OCI-LY7 (cell line): ENCODE data around the gene NAV2. TPM values are rescaled to one million over a fixed set of nuclear protein-coding genes. Genes with fewer than 3 reads are reported as not detected.

Source experiments
- BruUV-seq: library from RNA; stranded (reverse); fragments of 400-500 nt; replicated peaks from 2 replicates; lab custom pipeline; 2021; lab: Mats Ljungman, UMichigan
- CTCF ChIA-PET: fragments of 300-600 bp; sonication (Branson Sonifier 250); formaldehyde crosslinking; loops from one replicate; lab custom pipeline; 2022; ENCODE audit warnings: antibody characterized with exemption; ENCODE audit not compliant: unreplicated experiment; lab: Charles Lee
- POLR2A ChIA-PET: fragments of 300-600 bp; sonication (Branson Sonifier 250); formaldehyde crosslinking; loops from one replicate; lab custom pipeline; 2022; ENCODE audit warnings: antibody characterized with exemption; lab: Charles Lee
- DNase-seq: peaks from one replicate; pipeline ENCODE4 v3.0.0-alpha.2; 2015; ENCODE audit warnings: low spot score
- H2AFZ ChIP-seq: fragments of 200-600 bp; sonication (generic), shearing (Covaris generic); 2 replicates; pipeline ENCODE4 v1.6.1; 2014; ENCODE audit warnings: mild to moderate bottlenecking, antibody characterized with exemption, low read length, moderate library complexity
- H3K27ac ChIP-seq: fragments of 200-600 bp; sonication (generic); 2 replicates; pipeline ENCODE4 v1.5.1; 2014; ENCODE audit warnings: mixed run types, low read depth, mild to moderate bottlenecking, moderate library complexity, low read length, inconsistent platforms; ENCODE audit not compliant: poor library complexity, severe bottlenecking
- H3K36me3 ChIP-seq: fragments of 200-600 bp; sonication (generic); 2 replicates; pipeline ENCODE4 v1.6.1; 2014; ENCODE audit warnings: mild to moderate bottlenecking, antibody characterized with exemption, low read length, moderate library complexity, mixed read lengths; ENCODE audit not compliant: insufficient read depth
- H3K4me1 ChIP-seq: fragments of 200-600 bp; sonication (generic); 2 replicates; pipeline ENCODE4 v1.5.1; 2014; ENCODE audit warnings: mild to moderate bottlenecking, low read length; ENCODE audit not compliant: insufficient read depth, poor library complexity, severe bottlenecking
- H3K4me2 ChIP-seq: fragments of 200-600 bp; sonication (generic); 2 replicates; pipeline ENCODE4 v1.6.1; 2014; ENCODE audit warnings: mild to moderate bottlenecking, low read length
- H3K4me3 ChIP-seq: fragments of 200-600 bp; sonication (generic); 2 replicates; pipeline ENCODE4 v1.5.1; 2014; ENCODE audit warnings: mild to moderate bottlenecking, low read depth, low read length; ENCODE audit not compliant: poor library complexity, severe bottlenecking
- H3K79me2 ChIP-seq: fragments of 200-600 bp; sonication (generic); 2 replicates; pipeline ENCODE4 v1.6.1; 2016; ENCODE audit warnings: low read depth, mild to moderate bottlenecking, low read length, moderate library complexity, mixed read lengths; ENCODE audit not compliant: insufficient read depth
- H3K9me2 ChIP-seq: fragments of 200-600 bp; sonication (generic); 2 replicates; pipeline ENCODE4 v1.6.1; 2016; ENCODE audit warnings: mild to moderate bottlenecking, low read length, mixed read lengths; ENCODE audit not compliant: insufficient read depth
- H3K9me3 ChIP-seq: fragments of 200-600 bp; sonication (generic); 2 replicates; pipeline ENCODE4 v1.6.1; 2014; ENCODE audit warnings: mild to moderate bottlenecking, mixed run types, low read length, mixed read lengths
- H4K20me1 ChIP-seq: fragments of 200-600 bp; sonication (generic); 2 replicates; pipeline ENCODE4 v1.6.1; 2014; ENCODE audit warnings: mild to moderate bottlenecking, antibody characterized with exemption, low read length, moderate library complexity, mixed read lengths; ENCODE audit not compliant: insufficient read depth
- CTCF ChIP-seq: fragments of 200-600 bp; sonication (generic); conservative IDR thresholded peaks from 2 replicates; pipeline ENCODE4 v1.5.1; 2014; ENCODE audit warnings: mild to moderate bottlenecking, antibody characterized with exemption, low read length, moderate library complexity, mixed read lengths
- EZH2phosphoT487 ChIP-seq: fragments of 200-600 bp; sonication (generic); IDR thresholded peaks from 2 replicates; pipeline ENCODE4 v1.6.1; 2018; ENCODE audit warnings: low read depth, borderline replicate concordance, mild to moderate bottlenecking, mixed run types, antibody characterized with exemption, low read length, moderate library complexity, mixed read lengths
- intact Hi-C: fragments of 100-400 bp; cut with micrococcal nuclease; formaldehyde crosslinking; loops from one replicate; pipeline ENCODE4 v1.10.0; 2022; ENCODE audit not compliant: unreplicated experiment
- total RNA-seq, 2 experiments: library from RNA; depleted of rRNA in 1 of 2; stranded (reverse); fragments of >200 nt in 1 of 2; shearing (Covaris generic) in 1 of 2; gene quantifications; 2 replicates each; pipeline ENCODE4 v1.2.3, GENCODE V29; 2014 to 2022

NAV2 gene
- total RNA-seq, 2 experiments from 2014 or later, result 0.06 to 0.68 TPM

- no TSS peak for BruUV-seq
- no peaks in the 10 kb centered on the region for H3K4me1 ChIP-seq
- H4K20me1 ChIP-seq, result no peaks in the 10 kb centered on the region
- CTCF ChIA-PET, result no interaction called here
- DNase-seq, result no peak
- H3K4me2 ChIP-seq, result no peak overlapping the region
- H3K9me2 ChIP-seq, result no peaks in the 10 kb centered on the region
- no peak overlapping the region for H3K27ac ChIP-seq
- H3K9me3 ChIP-seq, result no peaks in the 10 kb centered on the region
- H3K36me3 ChIP-seq, result no peaks in the 10 kb centered on the region
- POLR2A ChIA-PET, result no interaction called here
- no peak overlapping the region for H3K4me3 ChIP-seq
- no peak for TF ChIP-seq CTCF
- TF ChIP-seq EZH2phosphoT487, result no peak
- no peak overlapping the region for H2AFZ ChIP-seq
- H3K79me2 ChIP-seq, result no peaks in the 10 kb centered on the region
- intact Hi-C loops, result loop anchor here (5.0 kb wide), 1 partner anchor 677 kb away; no protein-coding TSS in a partner anchor
Observed at GRCh38 chr11:19744130-19744529, 31.5 kb downstream of the NAV2 start.

- Histone ChIP-seq H3K27ac (no peak overlapping the region), H4K20me1 (no peaks in the 10 kb centered on the region), H3K79me2 (no peaks in the 10 kb centered on the region), H3K9me3 (no peaks in the 10 kb centered on the region), H3K36me3 (no peaks in the 10 kb centered on the region), H3K9me2 (no peaks in the 10 kb centered on the region), H3K4me3 (no peak overlapping the region), H3K4me2 (no peak overlapping the region), H3K4me1 (no peaks in the 10 kb centered on the region), H2AFZ (no peak overlapping the region)
- BruUV-seq, result no TSS peak
- ChIA-PET CTCF (no interaction called here), POLR2A (no interaction called here)
- DNase-seq, result no peak
- TF ChIP-seq CTCF, result no peak
- TF ChIP-seq EZH2phosphoT487, result no peak
- intact Hi-C loops, result no loop called here
Observed at GRCh38 chr11:19746086-19746485, 33.4 kb downstream of the NAV2 start.

- Histone ChIP-seq H3K27ac (no peak overlapping the region), H3K4me1 (no peaks in the 10 kb centered on the region), H3K36me3 (no peaks in the 10 kb centered on the region), H4K20me1 (no peaks in the 10 kb centered on the region), H3K4me3 (no peak overlapping the region), H3K4me2 (no peak overlapping the region), H3K9me3 (no peaks in the 10 kb centered on the region), H3K79me2 (no peaks in the 10 kb centered on the region), H2AFZ (no peak overlapping the region), H3K9me2 (no peaks in the 10 kb centered on the region)
- ChIA-PET POLR2A (no interaction called here), CTCF (no interaction called here)
- no TSS peak for BruUV-seq
- intact Hi-C loops, result no loop called here
- TF ChIP-seq EZH2phosphoT487, result no peak
- no peak for TF ChIP-seq CTCF
- DNase-seq, result no peak
Observed at GRCh38 chr11:19747634-19748033, 35.0 kb downstream of the NAV2 start.
